Measurements from ENCODE around the gene CSRP3.

Gene CSRP3

GRCh38 chr11:19193916-19194315 lies 7.9 kb downstream of the CSRP3 start:
- Histone ChIP-seq H2AFZ (ENCODE audit: insufficient read depth, low read length, poor library complexity) (no peak overlapping the region), H2AK5ac (ENCODE audit: low read length) (no peak overlapping the region), H3K4ac (ENCODE audit: low read depth, low read length) (no peak overlapping the region), H3K18ac (ENCODE audit: low read length) (no peak overlapping the region), H4K8ac (ENCODE audit: low read depth, low read length) (no peak overlapping the region), H3K4me2 (ENCODE audit: low read length) (no peak overlapping the region), H3K27me3 (ENCODE audit: insufficient read depth, low read length) (no peaks in the 10 kb centered on the region), H2BK5ac (ENCODE audit: low read depth, low read length, poor library complexity) (no peak overlapping the region), H3K23ac (ENCODE audit: low read length) (no peak overlapping the region), H2BK120ac (ENCODE audit: insufficient read depth, low read length, poor library complexity) (no peak overlapping the region), H3K14ac (ENCODE audit: low read length) (no peak overlapping the region), H3K4me3 (ENCODE audit: low read depth, low read length) (no peak overlapping the region), H3K79me1 (ENCODE audit: low read length) (no peaks in the 10 kb centered on the region), H3K9ac (ENCODE audit: low read length) (no peak overlapping the region), H3K36me3 (ENCODE audit: control insufficient read depth in 1 of 2, insufficient read depth in 2 of 2, low read length in 2 of 2) (no peaks in the 10 kb centered on the region), H3K79me2 (ENCODE audit: control insufficient read depth, insufficient read depth, low read length, poor library complexity) (no peaks in the 10 kb centered on the region), H3K27ac (ENCODE audit: low read depth, low read length) (no peak overlapping the region), H3K9me3 (ENCODE audit: insufficient read depth, low read depth, low read length) (no peaks in the 10 kb centered on the region), H4K91ac (ENCODE audit: low read depth, low read length) (no peak overlapping the region), H4K12ac (ENCODE audit: low read depth, low read length) (no peak overlapping the region), H3K4me1 (ENCODE audit: control insufficient read depth in 1 of 2, insufficient read depth in 2 of 2, low read length in 2 of 2) (no peaks in the 10 kb centered on the region), H2BK12ac (ENCODE audit: low read length) (no peak overlapping the region)
- no CpG with 5 or more reads among the region's 2 CpGs for WGBS (ENCODE audit: extremely low coverage, insufficient coverage, insufficient read length)
- DNase-seq: no peak

GRCh38 chr11:19191530-19192169 lies 10.1 kb downstream of the CSRP3 start:
- Histone ChIP-seq H3K4me3 (ENCODE audit: low read depth, low read length) (no peak overlapping the region), H3K27ac (ENCODE audit: low read depth, low read length) (no peak overlapping the region), H3K27me3 (ENCODE audit: insufficient read depth, low read length) (no peaks in the 10 kb centered on the region), H2BK5ac (ENCODE audit: low read depth, low read length, poor library complexity) (no peak overlapping the region), H4K8ac (ENCODE audit: low read depth, low read length) (no peak overlapping the region), H4K91ac (ENCODE audit: low read depth, low read length) (no peak overlapping the region), H3K14ac (ENCODE audit: low read length) (no peak overlapping the region), H3K4ac (ENCODE audit: low read depth, low read length) (no peak overlapping the region), H2BK12ac (ENCODE audit: low read length) (no peak overlapping the region), H3K4me1 (ENCODE audit: control insufficient read depth in 1 of 2, insufficient read depth in 2 of 2, low read length in 2 of 2) (no peaks in the 10 kb centered on the region), H2AFZ (ENCODE audit: insufficient read depth, low read length, poor library complexity) (no peak overlapping the region), H3K9ac (ENCODE audit: low read length) (no peak overlapping the region), H3K9me3 (ENCODE audit: insufficient read depth, low read depth, low read length) (no peaks in the 10 kb centered on the region), H3K18ac (ENCODE audit: low read length) (no peak overlapping the region), H3K4me2 (ENCODE audit: low read length) (no peak overlapping the region), H4K12ac (ENCODE audit: low read depth, low read length) (no peak overlapping the region), H3K79me1 (ENCODE audit: low read length) (no peaks in the 10 kb centered on the region), H2BK120ac (ENCODE audit: insufficient read depth, low read length, poor library complexity) (no peak overlapping the region), H3K79me2 (ENCODE audit: control insufficient read depth, insufficient read depth, low read length, poor library complexity) (no peaks in the 10 kb centered on the region), H3K36me3 (ENCODE audit: control insufficient read depth in 1 of 2, insufficient read depth in 2 of 2, low read length in 2 of 2) (no peaks in the 10 kb centered on the region), H2AK5ac (ENCODE audit: low read length) (no peak overlapping the region), H3K23ac (ENCODE audit: low read length) (no peak overlapping the region)
- DNase-seq: no peak
- WGBS (ENCODE audit: extremely low coverage, insufficient coverage, insufficient read length): no CpG with 5 or more reads among the region's 7 CpGs

- H4K91ac ChIP-seq (ENCODE audit: low read depth, low read length): no peak overlapping the region
- no peak overlapping the region for H2BK5ac ChIP-seq (ENCODE audit: low read depth, low read length, poor library complexity)
- H3K23ac ChIP-seq (ENCODE audit: low read length): no peak overlapping the region
- WGBS (ENCODE audit: extremely low coverage, insufficient coverage, insufficient read length): no CpG with 5 or more reads among the region's 9 CpGs
- no peak overlapping the region for H3K27ac ChIP-seq (ENCODE audit: low read depth, low read length)
- no peak overlapping the region for H3K4me2 ChIP-seq (ENCODE audit: low read length)
- H3K14ac ChIP-seq (ENCODE audit: low read length): no peak overlapping the region
- no peaks in the 10 kb centered on the region for H3K79me2 ChIP-seq (ENCODE audit: control insufficient read depth, insufficient read depth, low read length, poor library complexity)
- no peaks in the 10 kb centered on the region for H3K4me1 ChIP-seq (ENCODE audit: control insufficient read depth in 1 of 2, insufficient read depth in 2 of 2, low read length in 2 of 2)
- H2BK120ac ChIP-seq (ENCODE audit: insufficient read depth, low read length, poor library complexity): no peak overlapping the region
- H2BK12ac ChIP-seq (ENCODE audit: low read length): no peak overlapping the region
- DNase-seq: no peak
- no peak overlapping the region for H3K9ac ChIP-seq (ENCODE audit: low read length)
- H3K27me3 ChIP-seq (ENCODE audit: insufficient read depth, low read length): no peaks in the 10 kb centered on the region
- H2AFZ ChIP-seq (ENCODE audit: insufficient read depth, low read length, poor library complexity): no peak overlapping the region
- H3K18ac ChIP-seq (ENCODE audit: low read length): no peak overlapping the region
- no peaks in the 10 kb centered on the region for H3K79me1 ChIP-seq (ENCODE audit: low read length)
- H4K12ac ChIP-seq (ENCODE audit: low read depth, low read length): no peak overlapping the region
- H3K36me3 ChIP-seq (ENCODE audit: control insufficient read depth in 1 of 2, insufficient read depth in 2 of 2, low read length in 2 of 2): no peaks in the 10 kb centered on the region
- no peaks in the 10 kb centered on the region for H3K9me3 ChIP-seq (ENCODE audit: insufficient read depth, low read depth, low read length)
- no peak overlapping the region for H3K4me3 ChIP-seq (ENCODE audit: low read depth, low read length)
- H4K8ac ChIP-seq (ENCODE audit: low read depth, low read length): no peak overlapping the region
- no peak overlapping the region for H3K4ac ChIP-seq (ENCODE audit: low read depth, low read length)
- no peak overlapping the region for H2AK5ac ChIP-seq (ENCODE audit: low read length)
These were observed 13.9 kb downstream of the CSRP3 start for GRCh38 chr11:19187833-19188258.

GRCh38 chr11:19187114-19187832 lies 14.5 kb downstream of the CSRP3 start:
- Histone ChIP-seq H3K4me3 (ENCODE audit: low read depth, low read length) (no peak overlapping the region), H3K79me2 (ENCODE audit: control insufficient read depth, insufficient read depth, low read length, poor library complexity) (no peaks in the 10 kb centered on the region), H4K12ac (ENCODE audit: low read depth, low read length) (no peak overlapping the region), H3K23ac (ENCODE audit: low read length) (no peak overlapping the region), H3K9me3 (ENCODE audit: insufficient read depth, low read depth, low read length) (no peaks in the 10 kb centered on the region), H2BK120ac (ENCODE audit: insufficient read depth, low read length, poor library complexity) (no peak overlapping the region), H2AK5ac (ENCODE audit: low read length) (no peak overlapping the region), H3K18ac (ENCODE audit: low read length) (no peak overlapping the region), H3K79me1 (ENCODE audit: low read length) (no peaks in the 10 kb centered on the region), H3K9ac (ENCODE audit: low read length) (no peak overlapping the region), H3K14ac (ENCODE audit: low read length) (no peak overlapping the region), H3K4ac (ENCODE audit: low read depth, low read length) (no peak overlapping the region), H4K8ac (ENCODE audit: low read depth, low read length) (no peak overlapping the region), H3K27ac (ENCODE audit: low read depth, low read length) (no peak overlapping the region), H3K36me3 (ENCODE audit: control insufficient read depth in 1 of 2, insufficient read depth in 2 of 2, low read length in 2 of 2) (no peaks in the 10 kb centered on the region), H2AFZ (ENCODE audit: insufficient read depth, low read length, poor library complexity) (no peak overlapping the region), H4K91ac (ENCODE audit: low read depth, low read length) (no peak overlapping the region), H3K4me2 (ENCODE audit: low read length) (no peak overlapping the region), H2BK12ac (ENCODE audit: low read length) (no peak overlapping the region), H3K4me1 (ENCODE audit: control insufficient read depth in 1 of 2, insufficient read depth in 2 of 2, low read length in 2 of 2) (no peaks in the 10 kb centered on the region), H2BK5ac (ENCODE audit: low read depth, low read length, poor library complexity) (no peak overlapping the region), H3K27me3 (ENCODE audit: insufficient read depth, low read length) (no peaks in the 10 kb centered on the region)
- DNase-seq: no peak
- WGBS (ENCODE audit: extremely low coverage, insufficient coverage, insufficient read length): no CpG with 5 or more reads among the region's 5 CpGs

Data from trophoblast cell (in vitro differentiated cells and primary cell).